Embryonic facial prominence (tissue), 1 donor: ENCODE data around the gene STEAP3.

Experiments
- DNase-seq: peaks from one replicate; pipeline ENCODE4 v3.0.0-alpha.2; 2016; ENCODE audit errors: extremely low spot score

Gene STEAP3, protein sequence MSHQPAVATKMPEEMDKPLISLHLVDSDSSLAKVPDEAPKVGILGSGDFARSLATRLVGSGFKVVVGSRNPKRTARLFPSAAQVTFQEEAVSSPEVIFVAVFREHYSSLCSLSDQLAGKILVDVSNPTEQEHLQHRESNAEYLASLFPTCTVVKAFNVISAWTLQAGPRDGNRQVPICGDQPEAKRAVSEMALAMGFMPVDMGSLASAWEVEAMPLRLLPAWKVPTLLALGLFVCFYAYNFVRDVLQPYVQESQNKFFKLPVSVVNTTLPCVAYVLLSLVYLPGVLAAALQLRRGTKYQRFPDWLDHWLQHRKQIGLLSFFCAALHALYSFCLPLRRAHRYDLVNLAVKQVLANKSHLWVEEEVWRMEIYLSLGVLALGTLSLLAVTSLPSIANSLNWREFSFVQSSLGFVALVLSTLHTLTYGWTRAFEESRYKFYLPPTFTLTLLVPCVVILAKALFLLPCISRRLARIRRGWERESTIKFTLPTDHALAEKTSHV

DNA sequence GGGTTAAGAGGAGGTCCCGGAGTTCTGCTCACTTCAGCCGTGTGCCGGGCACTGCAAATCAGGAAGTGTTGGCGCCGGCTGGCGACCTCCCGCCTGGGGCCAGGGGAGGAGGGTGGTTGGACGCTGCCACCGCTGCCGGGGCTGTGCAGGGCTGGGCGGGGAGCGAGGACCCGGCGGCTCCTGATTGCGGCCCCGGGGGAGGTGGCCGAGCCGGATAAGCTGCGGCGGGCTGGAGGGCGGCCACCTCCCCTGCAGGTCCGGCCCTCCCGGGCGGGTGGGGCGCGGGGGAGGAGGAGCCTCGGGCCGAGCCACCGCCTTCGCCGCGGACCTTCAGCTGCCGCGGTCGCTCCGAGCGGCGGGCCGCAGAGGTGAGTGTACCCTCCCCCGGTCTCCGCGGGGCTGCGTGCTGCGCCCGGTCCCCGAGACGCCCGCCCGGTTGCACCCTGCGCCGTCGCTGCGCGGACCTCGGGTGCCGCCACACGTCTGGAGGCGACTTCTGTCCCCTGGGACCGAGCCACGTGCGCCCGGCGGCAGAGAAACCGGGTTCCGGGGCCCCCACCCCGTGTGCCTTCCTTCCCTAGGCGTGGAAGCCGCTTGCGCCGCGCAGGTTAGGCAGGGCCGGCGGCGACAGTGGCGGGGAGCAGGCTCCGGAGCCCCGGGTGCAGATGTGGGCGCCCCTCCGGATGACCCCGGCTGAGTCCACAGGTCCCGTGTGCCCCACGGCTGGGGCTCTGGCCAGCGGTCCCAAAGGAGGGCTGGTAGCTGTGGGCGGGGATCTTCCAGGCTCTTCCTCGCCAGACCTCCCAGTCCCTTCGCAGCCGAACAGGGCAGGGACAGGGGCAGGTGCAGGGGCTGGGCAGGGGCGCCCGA lies at the start of gene STEAP3:
Gene STEAP3, plus strand, starts transcription at position 314 of the 870 bp plus-strand sequence. CDS start 7,179 bp downstream, outside the sequence.
- DNase-seq, result no peak

DNA sequence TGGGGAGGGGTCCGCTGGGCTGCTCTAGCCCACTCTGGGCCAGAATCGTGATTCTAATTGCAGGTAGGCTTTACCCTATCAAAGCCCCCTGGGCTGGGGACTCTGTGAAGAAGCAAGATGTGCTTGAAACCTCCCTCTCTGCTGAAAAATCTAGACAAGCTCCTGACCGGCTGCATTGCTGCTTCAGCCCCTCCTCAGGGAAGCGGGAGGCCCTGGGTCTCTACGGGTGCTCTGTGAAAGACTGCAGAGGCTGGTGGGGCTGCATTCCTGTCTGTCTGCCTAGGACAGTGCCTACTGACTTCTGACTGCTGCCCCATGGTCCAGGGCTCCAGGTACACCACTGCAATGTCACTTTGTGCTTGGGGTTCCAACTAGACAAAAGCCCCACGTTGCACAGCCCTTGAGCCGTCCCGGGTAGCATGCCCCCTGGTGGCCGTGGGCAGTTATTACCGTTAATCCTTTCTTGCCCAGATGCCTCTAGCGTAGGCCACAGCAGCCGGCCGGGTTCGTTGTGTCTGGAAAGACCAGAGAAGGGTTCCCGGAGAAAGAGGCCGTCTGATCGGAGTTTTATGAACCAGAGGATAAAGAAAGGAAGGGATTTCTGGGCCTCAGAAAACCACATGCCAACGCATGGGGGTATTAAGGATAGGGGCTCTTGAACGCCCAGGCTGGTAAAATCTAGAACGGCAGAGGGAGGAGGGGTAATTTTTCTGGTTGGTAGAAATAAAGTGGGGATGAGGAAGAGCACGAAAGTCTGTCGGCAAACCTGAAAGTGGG lies 49.2 kb upstream of the STEAP3 start:
- no peak for DNase-seq

DNA sequence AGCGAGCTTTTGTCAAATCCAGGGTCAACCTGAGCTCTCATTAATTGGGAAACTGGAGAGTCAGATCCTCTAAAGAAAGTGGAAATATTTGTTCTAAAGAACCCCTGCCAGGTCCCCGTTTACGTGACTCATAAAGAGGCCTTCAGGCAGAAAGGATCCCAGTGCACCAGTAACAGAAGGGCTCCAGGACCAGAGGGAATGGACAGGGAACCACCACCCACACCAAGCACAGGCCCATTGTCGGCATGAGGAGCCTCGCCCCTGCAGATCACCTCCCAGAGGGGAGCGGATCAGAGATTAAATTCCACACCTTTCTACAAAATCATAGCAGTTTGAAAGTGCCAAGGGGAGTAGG lies 48.7 kb upstream of the STEAP3 start:
- DNase-seq, result no peak

DNA sequence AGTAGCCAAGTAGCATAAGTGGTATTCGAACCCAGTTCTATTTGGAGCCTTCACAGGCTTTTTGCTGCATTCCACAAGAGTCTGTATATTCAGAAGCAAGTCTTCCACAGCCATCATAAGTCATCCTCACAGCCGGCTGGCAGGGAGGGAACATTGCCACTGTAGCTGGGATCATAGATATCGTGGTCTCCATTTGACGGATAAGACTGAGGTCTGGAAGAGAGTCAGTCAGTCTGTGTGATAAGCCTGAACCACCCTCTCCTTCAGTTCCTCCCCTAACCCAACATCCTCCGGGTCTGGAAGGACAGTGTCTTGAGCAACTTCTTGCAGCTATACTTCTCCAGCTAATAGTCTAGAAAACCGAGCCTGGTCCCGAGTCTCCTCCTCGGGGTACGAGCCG lies 48.1 kb upstream of the STEAP3 start:
- DNase-seq, result no peak

DNA sequence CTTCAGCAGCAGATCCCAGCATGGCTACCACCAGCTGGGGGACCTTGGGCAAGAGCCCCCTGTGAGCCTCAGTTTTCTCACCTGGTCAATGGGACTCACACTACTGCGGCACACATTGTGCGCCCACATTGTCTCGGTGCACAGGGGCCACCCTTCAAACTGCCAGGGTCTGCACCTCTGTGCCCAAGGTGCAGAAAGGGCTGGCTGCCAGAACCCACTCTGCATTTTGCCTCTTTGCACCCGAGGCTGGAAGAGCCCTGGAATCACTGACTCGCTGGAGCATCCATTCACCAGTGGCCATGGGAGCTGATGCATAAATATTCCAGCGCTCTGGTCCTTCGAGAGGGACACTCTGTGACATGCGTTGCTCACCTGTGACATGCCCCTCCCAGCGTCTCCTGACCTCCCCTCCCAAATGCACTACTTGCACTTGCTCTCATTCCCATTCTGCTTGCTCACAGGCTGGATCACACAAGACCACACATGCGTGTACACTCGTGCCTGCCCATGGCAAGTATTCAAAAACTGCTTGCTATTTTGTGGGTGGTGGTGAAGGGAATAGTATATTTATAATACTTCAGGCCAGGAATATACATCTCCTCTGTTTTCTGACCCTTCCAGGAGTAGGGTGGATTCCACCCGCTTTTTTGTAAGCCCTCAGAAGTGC lies 46.3 kb upstream of the STEAP3 start:
- DNase-seq, result no peak

DNA sequence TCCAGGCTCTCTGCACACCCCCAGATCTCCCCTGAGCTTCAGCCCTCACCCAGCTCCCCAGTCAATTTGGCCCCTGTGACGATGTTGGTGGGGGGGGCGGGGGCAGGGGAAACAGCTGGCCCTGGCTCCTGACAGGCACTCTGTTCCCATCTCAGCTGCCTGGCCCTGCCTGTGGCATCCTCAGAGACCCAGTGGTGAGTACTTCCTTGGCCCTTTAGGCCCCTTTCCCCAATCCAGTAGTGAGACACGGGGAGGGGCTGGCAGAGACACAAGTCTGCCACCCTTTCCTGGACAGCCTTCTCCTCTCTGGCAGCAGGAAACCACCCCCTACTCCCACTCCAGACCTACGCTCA lies 45.8 kb upstream of the STEAP3 start:
- no peak for DNase-seq

DNA sequence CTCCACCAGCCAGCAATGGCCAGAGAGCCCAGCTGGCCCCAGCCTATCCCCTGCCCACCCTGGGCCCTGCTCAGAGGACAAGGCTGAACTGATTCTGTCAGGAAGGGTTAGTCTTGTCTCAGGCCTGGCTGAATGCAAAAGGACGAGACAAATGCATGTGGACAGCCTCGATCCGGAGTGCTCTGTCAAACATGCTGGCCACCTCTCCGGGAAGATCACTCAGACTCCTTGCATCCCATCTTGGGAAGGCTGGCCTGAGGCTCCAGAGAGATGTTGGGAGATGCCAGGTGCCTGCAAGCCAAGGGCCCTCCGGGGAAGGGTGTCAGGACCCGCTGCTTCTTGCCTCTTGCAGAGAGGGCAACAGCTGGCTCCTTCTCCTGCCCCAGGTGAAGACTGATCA lies 44.9 kb upstream of the STEAP3 start:
- no peak for DNase-seq

DNA sequence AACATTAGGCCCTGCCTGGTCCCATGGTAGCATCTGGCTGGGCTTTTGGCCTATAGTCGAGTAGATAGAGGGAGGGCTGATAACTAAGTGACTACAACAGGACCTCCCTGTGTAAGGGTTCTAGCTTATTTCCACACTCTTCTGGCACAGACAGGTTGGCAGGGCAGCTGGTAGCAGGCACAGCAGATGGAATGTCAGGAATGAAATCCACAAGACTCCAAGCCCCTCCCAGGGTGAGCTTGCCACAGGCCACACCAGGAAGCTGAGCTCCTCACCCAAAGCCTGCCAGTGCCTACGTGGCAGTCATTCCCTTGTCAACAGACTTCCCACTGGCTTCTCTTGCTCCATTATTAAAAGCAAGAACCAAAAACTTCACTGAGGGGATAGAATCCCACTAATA lies 44.4 kb upstream of the STEAP3 start:
- no peak for DNase-seq

DNA sequence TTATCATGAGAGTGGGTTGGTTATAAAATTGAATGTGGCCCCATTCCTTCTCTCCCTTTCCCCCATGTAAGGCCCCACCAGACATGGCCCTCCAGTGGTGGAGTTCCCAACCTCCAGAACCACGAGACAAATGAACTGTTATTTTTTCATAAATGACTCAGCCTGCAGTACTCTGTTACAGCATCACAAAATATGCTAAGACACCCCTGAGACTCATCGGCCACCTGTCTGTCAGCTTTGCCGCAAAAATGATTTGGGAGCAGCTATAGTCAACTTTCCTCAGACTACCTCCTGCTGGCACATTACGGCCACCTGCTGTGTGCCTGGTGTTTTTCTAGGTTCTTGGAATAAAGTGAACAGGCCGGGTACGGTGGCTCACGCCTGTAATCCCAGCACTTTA lies 43.6 kb upstream of the STEAP3 start:
- no peak for DNase-seq

DNA sequence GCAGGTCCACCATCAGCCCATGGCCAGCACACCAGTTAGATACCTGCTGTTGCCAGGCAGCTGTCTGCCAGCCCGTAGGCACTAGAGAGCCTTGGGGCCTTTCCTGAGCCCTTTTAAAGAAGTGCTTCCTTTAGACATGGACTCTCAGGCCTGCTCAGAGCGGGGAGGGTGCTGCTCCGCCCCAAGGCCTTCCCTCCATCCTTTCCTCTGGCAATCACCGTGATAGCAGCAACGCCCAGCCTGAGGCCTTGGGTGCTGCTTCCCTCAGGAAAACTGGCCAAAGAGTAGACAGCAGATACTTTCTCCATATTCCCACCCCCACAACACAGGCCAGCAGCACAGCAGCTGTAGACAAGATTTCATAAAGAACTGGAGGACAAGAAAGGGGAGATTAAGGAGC lies 42.7 kb upstream of the STEAP3 start:
- DNase-seq, result no peak

DNA sequence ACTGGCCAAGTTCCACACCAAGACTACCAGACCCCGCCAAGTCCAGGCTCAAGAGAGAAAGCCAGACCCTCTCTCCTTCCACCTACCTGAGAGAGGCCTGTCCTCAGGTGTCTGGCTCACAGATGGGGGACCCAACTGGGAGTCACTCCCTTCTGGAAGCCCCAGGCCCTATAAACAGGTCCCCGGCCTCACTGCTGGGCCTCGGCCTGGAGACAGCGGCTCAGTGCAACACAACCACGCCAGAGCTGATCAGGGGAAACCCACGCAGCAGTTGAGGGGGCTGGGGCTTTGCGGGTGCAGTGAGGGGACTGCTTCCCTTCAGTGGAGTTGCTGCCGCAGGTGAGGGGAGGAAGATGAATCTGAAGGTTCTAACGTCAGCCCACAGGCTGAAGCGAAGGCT lies 42.2 kb upstream of the STEAP3 start:
- no peak for DNase-seq

DNA sequence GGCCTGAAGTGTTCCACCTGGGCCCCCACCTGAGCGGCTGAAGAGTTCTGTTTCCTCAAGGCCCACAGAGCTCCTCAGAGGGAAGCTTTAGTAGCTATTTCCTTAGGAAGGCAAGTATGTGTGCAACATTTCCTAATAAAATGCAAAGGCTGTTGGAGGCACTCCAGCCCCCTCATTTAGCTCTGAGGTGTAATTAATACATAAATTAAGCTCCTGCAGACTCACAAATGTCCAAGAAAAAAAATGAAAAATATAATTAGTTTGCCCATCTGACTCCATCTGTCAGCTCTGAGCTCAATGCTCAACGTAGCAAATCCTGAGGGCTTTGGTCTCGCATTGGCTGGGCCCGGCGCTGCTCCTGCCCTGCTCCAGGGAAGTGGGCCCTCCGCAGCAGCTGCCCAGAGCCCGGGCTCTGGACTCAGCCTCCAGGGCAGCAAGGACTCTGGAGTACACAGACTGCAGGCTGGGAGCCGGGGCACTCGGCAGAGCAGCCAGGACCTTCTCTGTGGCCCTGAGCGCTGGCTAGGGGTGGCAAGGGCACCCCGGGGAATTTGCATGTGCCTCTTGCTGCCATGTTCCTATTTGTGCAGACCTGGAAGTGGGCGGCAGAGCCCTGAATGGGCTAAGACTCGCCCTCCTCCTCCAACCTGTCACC lies 41.7 kb upstream of the STEAP3 start:
- no peak for DNase-seq

DNA sequence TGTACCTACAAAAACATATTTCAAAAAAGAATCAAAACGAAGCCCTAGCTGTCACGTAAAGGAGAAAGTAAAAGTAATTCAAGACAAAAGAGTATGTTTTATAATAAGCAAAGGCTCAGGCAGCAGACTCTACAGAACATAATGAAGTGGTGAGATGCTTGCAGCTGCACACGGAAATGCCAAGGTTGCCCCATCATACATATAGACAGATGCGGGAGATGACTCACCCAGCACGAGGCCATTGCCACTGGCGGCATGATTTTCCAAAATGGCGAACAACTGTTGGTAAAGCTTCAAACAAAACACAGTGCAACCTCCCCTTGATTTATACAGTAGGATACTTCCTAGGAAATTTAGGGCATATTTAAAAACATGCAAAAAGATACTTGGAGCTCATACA lies 39.1 kb upstream of the STEAP3 start:
- DNase-seq, result no peak

DNA sequence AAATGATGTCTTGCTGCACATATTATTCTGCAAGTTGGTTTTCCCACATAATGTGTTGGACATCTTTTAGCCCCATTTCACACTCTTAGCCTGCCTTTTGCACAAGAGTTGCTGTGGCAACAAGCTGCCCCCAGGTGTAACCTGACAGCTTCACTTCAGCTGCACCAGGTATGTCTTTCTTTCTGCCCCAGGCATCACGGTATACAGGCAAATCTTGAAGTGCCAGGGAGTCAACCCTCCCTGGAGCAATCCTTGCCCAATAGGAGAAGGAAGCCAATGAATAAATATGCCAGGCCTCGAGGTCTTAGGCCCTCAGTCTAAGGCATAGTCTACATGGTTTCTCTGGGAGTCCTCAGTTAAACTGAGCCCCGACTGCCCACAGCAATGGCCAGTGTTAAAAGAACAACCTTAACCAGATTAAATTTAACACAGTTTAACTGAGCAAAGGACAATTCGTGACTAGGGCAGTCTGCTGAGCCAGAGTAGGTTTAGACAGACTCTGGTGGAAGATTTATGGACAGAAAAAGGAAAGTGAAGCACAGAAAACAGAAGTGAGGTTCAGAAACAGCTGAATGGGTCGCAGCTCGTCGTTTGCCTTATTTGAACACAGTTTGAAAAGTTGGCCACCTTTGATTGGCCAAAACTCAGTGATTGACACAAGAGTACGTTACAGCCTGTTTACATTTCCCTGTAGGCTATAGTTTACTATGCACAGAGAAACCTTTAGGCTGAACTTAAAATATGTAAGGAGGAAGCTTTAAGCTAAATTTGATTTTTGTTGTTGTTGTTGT lies 33.1 kb upstream of the STEAP3 start:
- DNase-seq, result no peak

DNA sequence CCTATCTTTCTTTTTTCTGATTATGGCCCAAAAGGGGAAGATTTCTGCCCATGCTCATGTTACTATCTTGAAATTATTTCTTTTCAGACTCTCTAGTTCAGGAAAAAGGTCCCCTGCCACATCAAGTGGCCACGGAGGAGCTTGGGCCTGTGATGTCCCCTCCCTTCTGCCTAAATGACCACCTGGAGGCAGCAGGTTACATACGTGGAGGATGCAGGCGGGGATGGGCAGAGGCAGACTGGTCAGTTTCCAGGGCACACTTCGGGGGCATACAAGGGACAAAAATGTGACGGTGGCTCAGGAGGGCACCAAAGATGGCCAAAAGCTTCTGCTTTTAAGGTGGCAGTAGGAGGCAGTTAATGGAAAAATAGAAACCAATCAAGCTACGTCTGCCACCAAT lies 30.7 kb upstream of the STEAP3 start:
- no peak for DNase-seq

DNA sequence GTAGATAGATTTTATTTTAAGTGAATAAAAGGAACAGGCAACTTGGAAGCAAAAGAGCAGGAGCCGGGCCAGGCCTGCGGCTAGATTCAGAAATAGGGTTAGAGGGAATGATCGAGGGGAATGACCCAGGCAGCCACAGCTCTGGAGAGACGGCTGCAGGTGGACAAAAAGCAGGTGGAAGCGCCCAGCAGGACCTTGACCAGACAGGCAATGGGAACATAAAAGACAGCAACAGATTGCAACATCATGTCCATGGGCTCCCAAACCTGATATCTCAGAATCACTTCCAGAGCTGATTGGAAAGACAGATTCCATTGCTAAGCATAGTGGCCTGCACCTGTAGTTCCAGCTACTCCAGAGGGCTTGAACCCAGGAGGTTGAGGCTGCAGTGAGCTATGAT lies 28.6 kb upstream of the STEAP3 start:
- no peak for DNase-seq

DNA sequence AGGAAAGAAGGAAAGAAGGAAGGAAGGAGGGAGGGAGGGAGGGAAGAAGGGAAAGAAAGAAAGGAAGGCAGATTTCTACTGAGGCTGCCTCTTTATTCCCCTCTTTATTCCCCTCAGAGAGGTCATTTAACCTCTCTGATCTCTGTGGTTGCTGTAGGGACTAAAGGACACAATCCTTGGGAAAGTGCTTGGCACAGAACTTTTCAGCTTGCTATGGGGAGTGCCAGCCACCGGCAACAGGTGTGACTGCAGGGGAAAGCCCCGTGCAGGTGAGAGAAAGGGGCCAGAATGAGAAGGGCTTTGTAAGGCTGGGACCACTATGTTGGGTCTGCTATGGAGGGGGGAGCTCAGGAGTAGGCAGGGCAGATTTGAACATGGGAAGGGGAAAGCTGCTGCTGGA lies 27.7 kb upstream of the STEAP3 start:
- no peak for DNase-seq

DNA sequence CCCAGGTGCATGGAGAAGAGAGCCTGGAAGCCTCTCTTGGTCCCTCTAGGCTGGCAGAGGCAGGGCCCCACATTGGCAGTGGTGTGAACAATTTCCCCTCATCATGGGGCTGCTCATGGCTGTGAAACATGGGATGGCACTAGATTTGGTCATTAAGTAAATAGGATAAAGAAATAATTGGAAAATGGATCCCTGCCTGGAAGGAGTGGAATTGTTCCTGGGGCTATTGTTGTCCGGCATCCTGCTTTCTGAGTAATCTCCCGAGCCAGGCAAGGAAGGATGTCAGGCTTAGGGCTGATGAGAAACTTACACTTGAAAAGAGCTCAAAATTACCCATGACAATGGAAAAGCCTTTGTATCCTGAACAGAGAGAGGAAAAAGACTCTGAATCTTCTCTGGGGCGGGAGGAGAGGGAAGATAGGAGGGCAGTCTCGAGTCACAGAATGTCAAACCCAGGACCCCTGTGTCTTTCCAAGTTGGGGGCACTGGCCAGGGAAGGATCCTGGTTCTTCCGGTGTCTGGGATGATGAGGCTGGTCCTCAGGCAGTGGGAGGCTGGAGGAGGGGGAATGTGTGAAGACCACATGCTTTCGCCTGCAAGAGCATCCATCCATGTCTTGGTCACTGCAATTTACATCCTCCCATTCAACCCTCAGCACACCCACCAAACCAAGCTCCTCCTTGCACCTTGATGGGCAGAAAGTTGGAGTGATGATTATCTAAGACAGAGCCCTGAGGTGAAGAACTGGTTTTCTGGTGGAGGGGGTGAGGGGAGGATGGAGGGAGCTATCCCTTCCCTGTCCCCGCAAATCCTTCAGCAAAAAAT lies 27.1 kb upstream of the STEAP3 start:
- DNase-seq, result no peak

DNA sequence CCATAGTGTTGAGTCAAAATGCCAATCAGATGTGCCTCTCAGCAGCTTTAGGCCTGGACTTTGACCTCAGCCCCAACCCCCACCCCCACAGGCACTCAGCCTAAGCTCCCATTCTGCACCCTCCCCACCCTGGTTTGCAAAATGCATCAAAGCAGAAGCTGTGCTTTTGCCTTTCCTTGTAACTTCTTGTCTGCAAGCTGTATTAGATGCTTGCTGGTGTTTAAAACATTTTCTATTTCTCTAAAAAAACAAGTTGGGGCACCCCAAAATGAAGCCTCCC lies 26.6 kb upstream of the STEAP3 start:
- no peak for DNase-seq
